ENCODE measurements around the gene PREX1. TPM values are rescaled to one million over a fixed set of nuclear protein-coding genes. Genes with fewer than 3 reads are reported as not detected.

PREX1 gene
- total and polyA plus RNA-seq, 2 donors (not counting 3 experiments of a cell fraction or from before 2014, with no cell fraction given): 51.3 to 72.9 TPM

- CTCF ChIA-PET: interaction anchor here (0.7 to 1.8 kb wide), 4 partner anchors 9 to 193 kb away, joined by 3 to 9 read pairs (median 4); no protein-coding TSS in a partner anchor
- H3K9me3 ChIP-seq (replicated peaks; ENCODE audit: control insufficient read depth, insufficient read depth, low read length): no peaks in the 10 kb centered on the region
- FAIRE-seq (no peak), DNase-seq (ENCODE audit: low read depth, low spot score) (no peak)
- H3K4me2 ChIP-seq (ENCODE audit: insufficient read depth, low read length): no peak overlapping the region
- H3K27ac ChIP-seq (ENCODE audit: insufficient read depth, low read depth, low read length): no peak overlapping the region
- BruUV-seq (replicated peaks): no TSS peak
- no peaks in the 10 kb centered on the region for H3K9me1 ChIP-seq (replicated peaks; ENCODE audit: control insufficient read depth, extremely low read depth, insufficient read depth, low read length)
- no peak overlapping the region for H2AFZ ChIP-seq (ENCODE audit: low read depth, low read length)
- TF ChIP-seq POLR2AphosphoS5 (IDR thresholded peaks at IDR 0.05; ENCODE audit: insufficient read depth, low read depth, low read length) (no peak), GATA2 (IDR thresholded peaks at IDR 0.05; ENCODE audit: insufficient read depth, insufficient read length, low read depth, low read length) (no peak), POLR2A (IDR thresholded peaks at IDR 0.05; ENCODE audit: low read depth, low read length) (no peak), EZH2 (IDR thresholded peaks at IDR 0.05; ENCODE audit: borderline replicate concordance, low read depth, low read length, severe bottlenecking) (no peak), MYC (IDR thresholded peaks at IDR 0.05; ENCODE audit: low read depth, low read length) (no peak), FOS (IDR thresholded peaks at IDR 0.05; ENCODE audit: borderline replicate concordance, insufficient read depth, low read length) (no peak), JUN (IDR thresholded peaks at IDR 0.05; ENCODE audit: borderline replicate concordance, insufficient read depth, insufficient read length, low read depth) (no peak)
- TF ChIP-seq, protein P1, sequence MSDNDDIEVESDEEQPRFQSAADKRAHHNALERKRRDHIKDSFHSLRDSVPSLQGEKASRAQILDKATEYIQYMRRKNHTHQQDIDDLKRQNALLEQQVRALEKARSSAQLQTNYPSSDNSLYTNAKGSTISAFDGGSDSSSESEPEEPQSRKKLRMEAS (IDR thresholded peaks at IDR 0.05; ENCODE audit: insufficient read depth, insufficient read length): no peak
- TF ChIP-seq, protein P2, sequence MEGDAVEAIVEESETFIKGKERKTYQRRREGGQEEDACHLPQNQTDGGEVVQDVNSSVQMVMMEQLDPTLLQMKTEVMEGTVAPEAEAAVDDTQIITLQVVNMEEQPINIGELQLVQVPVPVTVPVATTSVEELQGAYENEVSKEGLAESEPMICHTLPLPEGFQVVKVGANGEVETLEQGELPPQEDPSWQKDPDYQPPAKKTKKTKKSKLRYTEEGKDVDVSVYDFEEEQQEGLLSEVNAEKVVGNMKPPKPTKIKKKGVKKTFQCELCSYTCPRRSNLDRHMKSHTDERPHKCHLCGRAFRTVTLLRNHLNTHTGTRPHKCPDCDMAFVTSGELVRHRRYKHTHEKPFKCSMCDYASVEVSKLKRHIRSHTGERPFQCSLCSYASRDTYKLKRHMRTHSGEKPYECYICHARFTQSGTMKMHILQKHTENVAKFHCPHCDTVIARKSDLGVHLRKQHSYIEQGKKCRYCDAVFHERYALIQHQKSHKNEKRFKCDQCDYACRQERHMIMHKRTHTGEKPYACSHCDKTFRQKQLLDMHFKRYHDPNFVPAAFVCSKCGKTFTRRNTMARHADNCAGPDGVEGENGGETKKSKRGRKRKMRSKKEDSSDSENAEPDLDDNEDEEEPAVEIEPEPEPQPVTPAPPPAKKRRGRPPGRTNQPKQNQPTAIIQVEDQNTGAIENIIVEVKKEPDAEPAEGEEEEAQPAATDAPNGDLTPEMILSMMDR (IDR thresholded peaks at IDR 0.05; ENCODE audit: extremely low read depth in 1 of 2, insufficient read depth in 1 of 2, low read depth in 1 of 2, low read length in 2 of 2): no peak
- H3K9ac ChIP-seq (replicated peaks; ENCODE audit: extremely low read depth, insufficient read depth, low read length): no peak overlapping the region
- H3K4me1 ChIP-seq (ENCODE audit: control insufficient read depth, extremely low read depth, insufficient read depth, low read length): peaks cover 17% of the 10 kb centered on the region
- H3K36me3 ChIP-seq (ENCODE audit: control insufficient read depth in 2 of 2, extremely low read depth in 1 of 2, insufficient read depth in 2 of 2, low read length in 2 of 2): no peaks in the 10 kb centered on the region
- POLR2A ChIA-PET: no interaction called here
- no peaks in the 10 kb centered on the region for H3K27me3 ChIP-seq (ENCODE audit: control insufficient read depth in 2 of 2, insufficient read depth in 2 of 2, low read length in 2 of 2)
- H4K20me1 ChIP-seq (replicated peaks; ENCODE audit: control insufficient read depth, extremely low read depth, insufficient read depth, low read length): no peaks in the 10 kb centered on the region
- intact Hi-C loops (cut with micrococcal nuclease): no loop called here
- no peaks in the 10 kb centered on the region for H3K79me2 ChIP-seq (ENCODE audit: control insufficient read depth, insufficient read depth, low read length)
- dilution Hi-C loops (cut with MboI; ENCODE audit: extremely low pct_ligation_motif_present, low sequenced_read_pairs): no loop called here
- H3K4me3 ChIP-seq (replicated peaks in 1 of 3; ENCODE audit: insufficient read depth in 1 of 3, low read depth in 1 of 3, low read length in 3 of 3): no peak overlapping the region
Observed at GRCh38 chr20:48850257-48850976, 22.6 kb upstream of the PREX1 start.
